Activated B cell treated with CpG ODN at 0.5 μM for 24 hours (primary cell): Measurements from ENCODE around the gene ORM1. TPM values are rescaled to one million over a fixed set of nuclear protein-coding genes. Genes with fewer than 3 reads are reported as not detected.
A peak's percentile ranks its signal among the peaks of the same experiment; 100 is the strongest.

ENCODE experiments used
- ATAC-seq: fragments of 200-7000 bp; cut with Tn5 transposase; one replicate; pipeline ENCODE4 v1.10.0; 2021; ENCODE audit warnings: low read depth, mild to moderate bottlenecking, moderate library complexity
- CTCF ChIA-PET: fragments of 350-600 bp; sonication (Branson Sonifier 250); formaldehyde crosslinking; loops from one replicate; lab custom pipeline; 2021; ENCODE audit warnings: antibody characterized with exemption; lab: Charles Lee
- POLR2A ChIA-PET: fragments of 350-600 bp; sonication (Branson Sonifier 250); formaldehyde crosslinking; loops from one replicate; lab custom pipeline; 2021; ENCODE audit warnings: antibody characterized with exemption; lab: Charles Lee
- DNase-seq: peaks from one replicate; pipeline ENCODE4 v3.0.0; 2022
- H3K27ac Mint-ChIP-seq: one replicate; pipeline ENCODE4 v1.8.0; 2020; ENCODE audit warnings: mixed read lengths
- H3K27me3 Mint-ChIP-seq: one replicate; pipeline ENCODE4 v1.8.0; 2021; ENCODE audit warnings: mixed read lengths
- H3K36me3 Mint-ChIP-seq: one replicate; pipeline ENCODE4 v1.8.0; 2021; ENCODE audit warnings: low read depth, mixed read lengths
- H3K4me1 Mint-ChIP-seq: one replicate; pipeline ENCODE4 v1.8.0; 2021; ENCODE audit warnings: mixed read lengths
- H3K4me3 Mint-ChIP-seq: one replicate; pipeline ENCODE4 v1.8.0; 2020; ENCODE audit warnings: mild to moderate bottlenecking, mixed read lengths
- H3K9me3 Mint-ChIP-seq: one replicate; pipeline ENCODE4 v1.8.0; 2020; ENCODE audit warnings: mixed read lengths
- CTCF ChIP-seq: fragments of 200-600 bp; IDR thresholded peaks from one replicate; pipeline ENCODE4 v1.8.0; 2022; ENCODE audit warnings: antibody characterized with exemption, mild to moderate bottlenecking
- intact Hi-C: fragments of 100-400 bp; cut with micrococcal nuclease; formaldehyde crosslinking; loops from one replicate; pipeline ENCODE4 v1.15.1; 2024
- total RNA-seq: library from RNA; stranded (reverse); gene quantifications from 2 replicates; pipeline ENCODE4 v1.2.3, GENCODE V29; 2022

The ORM1 gene
- total RNA-seq, 1 donor from 2014 or later = not detected

DNA sequence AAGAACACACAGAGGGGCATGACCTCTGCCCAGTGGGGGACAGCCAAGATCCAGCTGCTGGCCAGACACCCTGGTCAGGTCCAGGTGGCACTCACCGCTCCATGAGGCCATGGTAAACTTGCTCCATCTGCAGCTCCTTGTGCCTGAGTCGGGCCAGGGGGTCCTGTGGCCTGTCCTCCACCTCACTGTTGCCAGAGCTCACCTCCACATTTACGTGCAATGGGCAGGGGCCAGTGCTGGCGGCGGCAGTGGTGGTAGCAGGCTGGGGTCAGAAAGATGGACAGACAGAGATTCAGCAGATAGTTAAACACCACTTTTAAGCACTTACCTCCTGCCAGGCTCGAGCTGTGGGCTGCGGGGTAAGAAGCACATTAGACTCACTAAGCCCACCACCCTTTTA, 36.9 kb downstream of the ORM1 start:
- no peak overlapping the region for H3K4me3 Mint-ChIP-seq
- TF ChIP-seq CTCF = no peak
- H3K27me3 Mint-ChIP-seq = no peaks in the 10 kb centered on the region
- DNase-seq = no peak
- CTCF ChIA-PET = no interaction called here
- H3K9me3 Mint-ChIP-seq = peaks cover 3% of the 10 kb centered on the region
- POLR2A ChIA-PET = no interaction called here
- intact Hi-C loops = no loop called here
- peak overlapping the region; percentile 65 for H3K27ac Mint-ChIP-seq
- H3K36me3 Mint-ChIP-seq = peaks cover 99% of the 10 kb centered on the region
- H3K4me1 Mint-ChIP-seq = peaks cover 39% of the 10 kb centered on the region
- ATAC-seq = no peak

DNA sequence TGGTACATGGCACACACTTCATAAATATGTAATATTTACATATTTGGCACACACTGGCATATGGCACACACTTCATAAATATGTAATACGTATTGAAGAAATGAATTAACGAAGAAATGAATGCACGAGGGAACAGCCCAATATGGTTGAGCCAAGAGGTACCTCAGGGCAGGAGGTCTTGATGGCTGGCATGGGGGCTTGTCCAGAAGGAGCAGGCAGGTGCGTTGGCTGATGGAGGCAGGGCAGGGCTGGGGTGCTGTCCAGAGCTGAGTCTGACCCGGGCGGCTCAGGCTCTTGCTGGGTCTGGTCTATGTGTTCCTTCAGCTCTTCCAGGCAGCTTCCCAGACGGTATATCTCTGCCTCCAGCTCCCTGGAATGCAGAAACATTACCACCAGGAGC, 38.6 kb downstream of the ORM1 start:
- ChIA-PET POLR2A (interaction anchor here (1.5 to 15.2 kb wide), 4 partner anchors 8 to 31 kb away, joined by 4 to 913 read pairs (median 34); partner anchors contain the start of gene AKNA), CTCF (no interaction called here)
- Mint-ChIP-seq H3K36me3 (peaks cover 95% of the 10 kb centered on the region), H3K9me3 (peaks cover 4% of the 10 kb centered on the region), H3K27me3 (no peaks in the 10 kb centered on the region), H3K4me3 (no peak overlapping the region), H3K4me1 (peaks cover 55% of the 10 kb centered on the region), H3K27ac (peak overlapping the region; percentile 82)
- intact Hi-C loops = no loop called here
- ATAC-seq (no peak), DNase-seq (no peak)
- TF ChIP-seq CTCF = no peak

DNA sequence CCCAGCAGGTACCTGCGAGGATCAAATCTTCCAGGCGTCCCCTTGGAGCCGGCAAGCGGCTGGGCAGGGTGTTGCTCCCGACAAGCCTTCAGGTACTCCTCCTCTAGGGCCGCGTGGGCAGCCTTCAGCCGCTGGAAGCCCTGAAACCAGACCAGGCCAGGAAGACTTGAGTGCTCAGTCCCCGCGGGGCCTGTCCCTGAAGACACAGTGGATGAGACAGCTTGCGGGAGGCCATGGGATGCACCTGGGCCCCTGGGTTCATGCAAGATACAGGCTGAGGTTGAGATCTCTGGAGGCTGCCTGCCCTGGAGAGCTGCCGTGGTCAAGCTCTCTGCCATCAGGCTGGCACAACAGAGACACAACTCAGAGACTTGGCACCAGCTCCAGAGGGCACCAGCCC, 39.5 kb downstream of the ORM1 start:
- intact Hi-C loops = no loop called here
- DNase-seq (no peak), ATAC-seq (no peak)
- H3K4me1 Mint-ChIP-seq = peaks cover 64% of the 10 kb centered on the region
- CTCF ChIA-PET = interaction anchor here (1.1 to 2.5 kb wide), 3 partner anchors 23 to 44 kb away, joined by 3 to 8 read pairs (median 6); no protein-coding TSS in a partner anchor
- H3K27me3 Mint-ChIP-seq = no peaks in the 10 kb centered on the region
- H3K27ac Mint-ChIP-seq = peak overlapping the region; percentile 88
- H3K36me3 Mint-ChIP-seq = peaks cover 95% of the 10 kb centered on the region
- H3K9me3 Mint-ChIP-seq = peaks cover 4% of the 10 kb centered on the region
- no peak for TF ChIP-seq CTCF
- POLR2A ChIA-PET = interaction anchor here (1.5 to 15.2 kb wide), 4 partner anchors 8 to 30 kb away, joined by 4 to 913 read pairs (median 34); partner anchors contain the start of gene AKNA
- no peak overlapping the region for H3K4me3 Mint-ChIP-seq

DNA sequence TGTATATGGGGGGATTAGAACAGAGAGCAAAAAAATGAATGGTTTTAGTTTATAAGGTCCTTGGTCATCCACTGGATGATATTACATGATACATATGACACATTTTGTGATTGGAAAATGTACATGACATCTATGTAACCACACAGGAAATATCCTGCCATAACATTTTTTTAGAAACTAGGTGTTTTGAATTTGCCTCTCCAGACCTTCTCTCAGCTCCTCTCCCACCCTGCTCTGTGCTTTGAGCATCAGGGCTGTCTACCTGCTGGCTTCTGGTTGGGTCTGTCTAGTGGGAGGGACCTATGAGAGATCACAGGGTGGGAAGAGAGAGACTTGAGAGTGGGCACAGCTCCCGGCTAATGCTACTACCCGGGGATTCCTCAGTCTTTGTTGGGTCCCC, 40.5 kb downstream of the ORM1 start:
- CTCF ChIA-PET = interaction anchor here (1.0 to 2.5 kb wide), 8 partner anchors 9 to 43 kb away, joined by 3 to 9 read pairs (median 4); partner anchors contain the start of gene AKNA
- POLR2A ChIA-PET = interaction anchor here (1.0 to 15.2 kb wide), 6 partner anchors 10 to 29 kb away, joined by 4 to 913 read pairs (median 20); partner anchors contain the start of gene AKNA
- peaks cover 74% of the 10 kb centered on the region for H3K4me1 Mint-ChIP-seq

More for the DNA sequence above, 40.5 kb downstream of the ORM1 start:
- Mint-ChIP-seq H3K9me3 (peaks cover 4% of the 10 kb centered on the region), H3K4me3 (peak overlapping the region; percentile 24), H3K27ac (peak overlapping the region; percentile 88), H3K36me3 (peaks cover 95% of the 10 kb centered on the region), H3K27me3 (no peaks in the 10 kb centered on the region)
- ATAC-seq = no peak
- DNase-seq = no peak
- intact Hi-C loops = no loop called here
- TF ChIP-seq CTCF = no peak
